T-helper 2 cell treated with Interferon-gamma antibody and Interleukin-4, amounts not matched to agents 100 ng/mL and 5 ng/mL, for 36 hours (primary cell): ENCODE measurements around the gene GOLGA8O. TPM values are rescaled to one million over a fixed set of nuclear protein-coding genes. Genes with fewer than 3 reads are reported as not detected.
"Not testable (repeated sequence)": the region's sequence is repeated elsewhere in the genome, so short reads cannot be mapped to it uniquely, and the experiment has no call there.

Experiments used
- intact Hi-C: fragments of 100-400 bp; cut with micrococcal nuclease; formaldehyde crosslinking; loops from one replicate; pipeline ENCODE4 v1.15.1; 2023
- total RNA-seq: library from RNA; stranded (reverse); gene quantifications from 2 replicates; pipeline ENCODE4 v1.2.3, GENCODE V29; 2022

The GOLGA8O gene
- total RNA-seq, result 5.3 and 5.7 TPM in 2 replicates

- intact Hi-C loops, result not testable (repeated sequence)
These were observed at the start of gene GOLGA8O for GRCh38 chr15:32455534-32455933. Gene GOLGA8O, minus strand, starts transcription at chr15:32455634. Its CDS starts 98 bp downstream, at chr15:32455536.

GRCh38 chr15:32504152-32504811 lies 48.8 kb upstream of the GOLGA8O start:
- intact Hi-C loops, result not testable (repeated sequence)

- intact Hi-C loops, result not testable (repeated sequence)
These were observed 47.5 kb upstream of the GOLGA8O start for GRCh38 chr15:32502946-32503345.

GRCh38 chr15:32492768-32493167 lies 37.3 kb upstream of the GOLGA8O start:
- intact Hi-C loops, result not testable (repeated sequence)

GRCh38 chr15:32486474-32486873 lies 31.0 kb upstream of the GOLGA8O start:
- intact Hi-C loops, result not testable (repeated sequence)

GRCh38 chr15:32483377-32483776 lies 27.9 kb upstream of the GOLGA8O start:
- intact Hi-C loops, result not testable (repeated sequence)

- intact Hi-C loops, result not testable (repeated sequence)
These were observed 26.2 kb upstream of the GOLGA8O start for GRCh38 chr15:32481683-32482082.

GRCh38 chr15:32468076-32468475 lies 12.6 kb upstream of the GOLGA8O start:
- intact Hi-C loops, result not testable (repeated sequence)

GRCh38 chr15:32440445-32440977 lies 14.9 kb downstream of the GOLGA8O start:
- intact Hi-C loops, result not testable (repeated sequence)

GRCh38 chr15:32434102-32434963 lies 21.1 kb downstream of the GOLGA8O start:
- intact Hi-C loops, result not testable (repeated sequence)

GRCh38 chr15:32427635-32428034 lies 27.8 kb downstream of the GOLGA8O start:
- intact Hi-C loops, result not testable (repeated sequence)

- intact Hi-C loops, result not testable (repeated sequence)
These were observed 28.9 kb downstream of the GOLGA8O start for GRCh38 chr15:32426511-32426910.

- intact Hi-C loops, result not testable (repeated sequence)
These were observed 47.5 kb downstream of the GOLGA8O start for GRCh38 chr15:32407903-32408302.

- intact Hi-C loops, result not testable (repeated sequence)
These were observed 52.2 kb downstream of the GOLGA8O start, which contains the start of gene GOLGA8K for GRCh38 chr15:32403192-32403591. Gene GOLGA8K, minus strand, starts transcription at chr15:32403292. Its CDS starts 98 bp downstream, at chr15:32403194.

- intact Hi-C loops, result not testable (repeated sequence)
These were observed 58.9 kb downstream of the GOLGA8O start for GRCh38 chr15:32396522-32396921.

Other genes with a start within 250 kb of the GOLGA8O start
- 1.2 and 1.9 TPM in 2 replicates for gene GOLGA8K, start 52.3 kb downstream of the GOLGA8O start, total RNA-seq
- gene GOLGA8N, start 137.8 kb upstream of the GOLGA8O start, total RNA-seq, result 23.0 and 26.7 TPM in 2 replicates
- 133 and 143 TPM in 2 replicates for gene ARHGAP11A, start 159.9 kb upstream of the GOLGA8O start, total RNA-seq
- 2.9 and 4.1 TPM in 2 replicates for gene SCG5, start 186.1 kb upstream of the GOLGA8O start, total RNA-seq